Activated naive CD4-positive, alpha-beta T cell treated with Interleukin-2 at 50 U/mL for 16 hours (primary cell): ENCODE measurements around the gene TMEM209.
A peak's percentile ranks its signal among the peaks of the same experiment; 100 is the strongest.
"Not testable (repeated sequence)": the region's sequence is repeated elsewhere in the genome, so short reads cannot be mapped to it uniquely, and the experiment has no call there.

Source experiments
- DNase-seq: peaks from one replicate; pipeline ENCODE4 v3.0.0-alpha.2; 2020

Gene TMEM209

GRCh38 chr7:130157700-130158099 is 47.5 kb downstream of the TMEM209 start:
- no peak for DNase-seq

GRCh38 chr7:130156140-130156539 is 49.1 kb downstream of the TMEM209 start:
- no peak for DNase-seq

GRCh38 chr7:130154501-130155317 is 50.5 kb downstream of the TMEM209 start:
- DNase-seq: no peak

GRCh38 chr7:130154131-130154500 is 51.1 kb downstream of the TMEM209 start:
- no peak for DNase-seq

- no peak for DNase-seq
Observed at GRCh38 chr7:130153211-130153908, 51.8 kb downstream of the TMEM209 start.

- DNase-seq: peak; percentile 29
Observed at GRCh38 chr7:130152493-130153210, 52.6 kb downstream of the TMEM209 start.

- DNase-seq: peak; percentile 44
Observed at GRCh38 chr7:130151591-130152492, 53.4 kb downstream of the TMEM209 start.

- DNase-seq: no peak
Observed at GRCh38 chr7:130150587-130150986, 54.6 kb downstream of the TMEM209 start.

- no peak for DNase-seq
Observed at GRCh38 chr7:130149281-130150139, 55.7 kb downstream of the TMEM209 start.

GRCh38 chr7:130148561-130148960 is 56.6 kb downstream of the TMEM209 start:
- no peak for DNase-seq

- DNase-seq: no peak
Observed at GRCh38 chr7:130147710-130148325, 57.4 kb downstream of the TMEM209 start.

GRCh38 chr7:130146693-130147405 is 58.4 kb downstream of the TMEM209 start:
- DNase-seq: no peak

- DNase-seq: not testable (repeated sequence)
Observed at GRCh38 chr7:130146142-130146541, 59.1 kb downstream of the TMEM209 start.

GRCh38 chr7:130145424-130146100 is 59.6 kb downstream of the TMEM209 start:
- no peak for DNase-seq

GRCh38 chr7:130144312-130145171 is 60.7 kb downstream of the TMEM209 start:
- DNase-seq: no peak

GRCh38 chr7:130143986-130144311 is 61.3 kb downstream of the TMEM209 start:
- no peak for DNase-seq

- no peak for DNase-seq
Observed at GRCh38 chr7:130143334-130143732, 61.9 kb downstream of the TMEM209 start.

GRCh38 chr7:130142654-130143333 is 62.4 kb downstream of the TMEM209 start:
- DNase-seq: no peak
